HG03457 (cell line): ENCODE data around the gene MPL.
"Not testable (repeated sequence)": the region's sequence is repeated elsewhere in the genome, so short reads cannot be mapped to it uniquely, and the experiment has no call there.

Experiments
- ATAC-seq: cut with Tn5 transposase; IDR thresholded peaks from one replicate; pipeline ENCODE4 v1.9.1; 2021; ENCODE audit warnings: moderate number of reproducible peaks; ENCODE audit not compliant: unreplicated experiment

MPL gene

DNA sequence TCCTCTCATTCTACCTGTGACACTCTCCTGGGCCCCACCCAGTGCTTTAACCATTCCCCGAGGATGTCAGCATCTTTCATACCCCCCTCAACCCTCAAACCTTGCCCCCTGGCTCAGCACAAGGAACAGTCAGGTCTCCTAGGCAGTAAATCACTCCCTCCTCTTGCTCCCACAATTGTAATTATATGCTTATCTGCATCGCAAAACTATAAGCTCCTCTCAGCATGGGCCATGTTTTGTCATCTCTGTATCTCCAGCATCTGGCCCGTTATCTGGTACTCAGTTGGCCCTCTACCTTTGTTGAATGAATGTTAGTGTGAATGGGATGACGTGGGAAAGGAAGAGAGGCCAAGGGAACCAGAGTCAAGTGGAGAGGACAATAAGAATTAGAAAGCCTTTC is 32.9 kb downstream of the MPL start:
- no peak for ATAC-seq

DNA sequence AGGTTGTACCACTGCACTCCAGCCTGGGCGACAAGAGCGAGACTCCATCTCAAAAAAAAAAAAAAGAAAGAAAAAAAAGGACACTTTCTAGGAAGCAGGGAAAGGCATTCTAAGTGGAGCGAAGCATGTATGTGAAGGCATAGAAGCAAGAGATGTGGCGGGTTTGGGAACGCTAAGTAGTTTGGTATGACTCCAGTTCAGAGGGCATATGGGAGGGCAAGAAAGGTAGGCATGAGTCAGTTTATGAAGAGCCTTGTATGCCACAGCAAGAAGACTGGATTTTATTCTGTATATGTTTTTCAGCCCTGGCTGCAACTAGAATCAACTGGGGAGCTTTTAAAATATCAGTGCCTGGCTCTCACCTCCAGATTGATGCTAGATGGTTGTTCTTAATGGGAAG is 34.6 kb downstream of the MPL start:
- ATAC-seq: no peak

DNA sequence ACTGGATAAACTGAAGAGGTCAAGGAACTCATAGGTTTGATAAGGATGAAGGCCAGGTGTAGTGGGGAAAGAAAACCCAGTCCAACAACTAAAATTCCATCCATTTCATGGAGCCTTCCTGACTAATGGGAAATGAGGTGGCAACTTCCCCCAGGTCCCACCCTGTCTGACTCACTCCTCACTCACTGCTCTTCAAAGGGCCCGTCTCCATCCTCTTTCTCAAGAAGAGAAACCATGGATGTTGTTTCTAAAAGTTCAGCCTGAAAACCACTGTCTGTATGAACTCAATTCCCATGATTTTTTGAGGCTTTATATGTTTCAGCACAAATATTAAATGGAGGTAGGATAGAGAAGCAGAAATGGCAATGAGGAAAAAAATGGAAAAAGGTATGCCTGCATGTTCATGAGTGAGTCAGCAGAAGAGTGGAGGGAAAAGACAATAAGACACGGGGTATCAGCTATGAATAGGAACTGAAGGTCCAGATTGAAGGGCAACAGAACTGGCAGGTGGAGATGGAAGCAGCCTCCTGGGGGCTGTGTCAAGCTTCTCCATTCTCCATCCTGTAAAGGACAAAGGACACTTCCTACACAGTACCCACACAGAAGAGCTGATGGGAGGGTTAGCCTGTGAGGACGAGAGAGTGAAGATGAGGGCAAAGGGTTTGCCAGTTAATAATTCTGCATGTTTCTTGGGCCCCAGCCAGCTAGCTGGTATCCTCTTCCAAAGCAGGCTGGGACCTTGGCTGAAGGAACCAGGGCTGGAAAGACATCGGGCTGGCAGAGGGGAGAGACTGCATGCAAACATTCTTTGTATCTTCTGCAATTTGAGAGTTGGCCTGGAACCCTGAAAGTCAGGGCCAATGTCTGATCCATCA is 35.7 kb downstream of the MPL start:
- ATAC-seq: no peak

DNA sequence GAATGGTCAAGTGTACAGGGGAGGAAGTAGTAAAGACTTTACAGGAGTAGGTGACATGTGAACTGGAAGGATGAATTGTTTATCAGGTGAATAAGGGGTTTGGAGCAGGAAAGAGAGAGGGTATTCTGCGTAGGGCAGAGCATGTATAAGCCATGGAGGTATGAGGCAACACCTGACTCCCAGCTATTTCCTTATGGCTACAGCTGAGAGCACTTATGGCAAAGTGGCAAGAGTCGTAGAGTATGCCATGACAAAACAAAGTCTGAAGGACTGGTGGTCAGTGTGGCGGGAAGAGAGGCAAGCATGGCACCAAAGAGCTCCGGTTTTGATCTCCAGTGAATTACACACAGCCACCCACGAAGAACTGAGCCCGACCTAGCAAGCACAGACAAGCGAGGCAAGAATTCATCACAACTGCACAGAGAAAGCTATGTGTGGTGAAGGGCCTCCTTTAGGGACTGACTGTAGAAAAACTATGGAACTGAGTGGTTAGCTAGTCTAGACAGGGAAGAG is 39.2 kb downstream of the MPL start:
- ATAC-seq: no peak

DNA sequence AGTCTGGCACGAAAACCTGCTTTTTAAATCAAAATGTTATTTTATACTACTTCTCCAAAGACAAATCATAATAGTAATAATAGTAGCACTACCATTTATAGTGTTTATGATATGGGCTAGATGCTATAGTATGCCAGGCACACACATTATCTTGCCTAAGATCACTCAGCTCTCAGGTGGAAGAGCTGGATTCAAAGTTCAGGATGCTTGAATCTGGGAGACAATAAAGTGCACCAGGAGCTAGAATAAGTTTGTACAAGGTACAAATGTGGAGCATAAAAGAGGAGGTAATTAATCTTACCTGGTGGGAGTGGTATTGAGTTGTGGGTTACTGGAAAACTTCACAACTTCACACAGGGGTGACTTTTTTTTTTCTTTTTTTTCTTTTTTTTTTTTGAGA is 40.2 kb downstream of the MPL start:
- ATAC-seq: no peak

DNA sequence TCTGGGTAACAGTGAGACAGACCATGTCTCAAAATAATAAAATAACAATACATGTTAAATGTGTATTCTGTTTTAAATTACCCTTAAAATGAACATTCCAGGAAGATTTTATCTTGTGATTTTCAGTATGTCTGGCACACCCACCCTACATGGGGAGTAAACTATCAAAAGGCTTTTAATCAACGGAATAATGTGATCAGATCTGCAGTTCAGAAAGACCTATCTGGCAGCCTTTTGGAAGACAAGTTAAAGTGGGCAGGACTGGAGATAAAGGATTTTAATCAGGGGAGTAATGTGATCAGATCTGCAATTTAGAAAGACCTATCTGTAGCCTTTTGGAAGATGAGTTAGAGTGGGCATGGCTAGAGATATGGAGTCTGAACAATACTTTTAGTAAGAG is 41.9 kb downstream of the MPL start:
- ATAC-seq: no peak

DNA sequence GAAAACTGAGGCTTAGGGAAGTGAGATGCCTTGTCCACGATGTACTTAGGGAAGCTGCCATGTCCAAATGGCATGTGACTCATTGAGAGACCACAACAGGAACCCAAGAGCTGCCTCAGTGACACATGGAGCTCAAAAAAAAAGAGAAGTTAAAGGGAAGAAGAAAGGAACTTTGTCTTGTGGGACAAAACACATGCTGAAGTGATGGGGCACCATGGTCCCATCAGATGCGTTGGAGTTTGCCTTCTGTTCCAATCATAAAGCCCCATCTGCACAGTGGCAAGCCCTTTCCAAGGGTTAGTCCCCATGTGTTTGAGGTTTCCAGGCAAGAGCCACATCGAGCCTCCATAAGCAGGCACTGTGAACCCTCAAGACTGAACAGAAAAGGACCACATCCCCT is 44.0 kb downstream of the MPL start:
- no peak for ATAC-seq

- no peak for ATAC-seq
Observed at GRCh38 chr1:43382027-43382779, 44.6 kb downstream of the MPL start.

- ATAC-seq: no peak
Observed at GRCh38 chr1:43383449-43383848, 45.8 kb downstream of the MPL start.

DNA sequence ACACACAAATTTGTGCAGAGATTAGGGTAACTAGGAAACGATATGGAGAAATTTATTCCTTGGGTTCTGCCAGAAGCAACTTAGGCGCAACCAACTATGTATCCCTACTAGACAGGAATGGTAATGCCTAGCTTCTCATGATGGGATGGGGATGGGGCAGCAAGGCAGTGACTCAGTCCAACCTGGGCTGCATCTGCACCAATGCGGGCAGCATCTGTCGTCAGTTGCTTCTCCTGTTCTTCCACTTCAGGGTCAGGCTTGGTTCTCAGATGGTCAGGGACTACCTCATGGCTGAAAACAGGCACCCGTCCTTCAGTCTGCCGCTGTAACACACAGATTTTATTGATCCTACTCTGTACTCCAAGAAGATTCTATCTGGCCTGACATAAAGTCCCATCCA is 49.1 kb downstream of the MPL start:
- ATAC-seq: no peak

DNA sequence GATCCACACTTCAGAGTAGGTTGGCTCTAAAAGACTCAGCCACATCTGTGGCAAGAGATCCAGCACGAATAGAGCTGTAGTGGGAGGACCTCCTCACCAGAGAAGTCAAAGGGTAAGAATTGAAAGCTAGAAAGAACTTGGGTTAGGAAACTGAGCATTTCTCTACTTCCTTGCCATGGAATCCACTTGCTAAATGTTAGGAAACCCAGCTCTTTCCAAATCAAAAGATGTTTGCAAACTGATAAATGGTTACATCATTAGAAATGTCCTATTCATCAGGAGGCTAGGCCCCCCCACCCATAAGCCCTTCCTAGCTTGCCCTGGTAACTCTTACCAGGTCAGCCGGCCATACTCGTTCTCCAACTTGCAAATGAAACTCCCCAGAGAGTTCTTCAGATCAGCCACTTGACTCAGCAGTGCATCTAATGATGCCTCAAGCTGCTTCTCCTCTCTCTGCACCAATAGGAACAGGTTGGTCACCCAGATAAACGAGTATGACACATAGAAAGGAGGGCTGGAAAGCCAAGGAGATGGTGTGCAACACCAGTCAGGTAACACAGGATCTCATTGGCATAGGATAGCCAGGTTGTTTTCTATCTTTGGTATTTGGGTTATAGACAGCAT is 50.5 kb downstream of the MPL start:
- no peak for ATAC-seq

DNA sequence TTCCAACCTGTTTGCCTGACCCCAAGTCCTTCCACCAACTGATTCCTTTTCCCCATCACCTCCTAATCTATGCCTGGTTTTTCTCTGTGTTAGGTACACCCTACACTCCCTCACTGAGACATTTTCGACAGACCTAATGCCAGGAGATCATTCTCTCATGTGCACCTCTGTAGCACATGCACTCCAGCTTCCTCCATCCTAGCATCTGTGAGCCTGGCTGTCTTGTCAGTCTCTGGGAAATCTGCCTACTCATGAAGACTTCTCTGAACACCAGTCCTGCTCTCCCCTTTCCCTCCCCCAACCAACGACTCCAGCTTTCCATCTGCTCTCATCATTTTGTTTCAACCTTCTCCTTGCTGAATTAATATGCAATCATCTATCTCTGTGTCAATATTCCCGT is 51.0 kb downstream of the MPL start:
- no peak for ATAC-seq

GRCh38 chr1:43389326-43390313 is 52.0 kb downstream of the MPL start, which contains the start of the genes MED8 and SZT2:
MED8 (minus strand) TSS chr1:43389800; CDS start chr1:43389764, 36 bp downstream.
SZT2 (plus strand) TSS chr1:43389899; CDS start chr1:43389969, 70 bp downstream.
- ATAC-seq: peak; percentile 66

- ATAC-seq: no peak
Observed at GRCh38 chr1:43392702-43393101, 55.1 kb downstream of the MPL start.

- ATAC-seq: no peak
Observed at GRCh38 chr1:43395523-43395922, 57.9 kb downstream of the MPL start.

DNA sequence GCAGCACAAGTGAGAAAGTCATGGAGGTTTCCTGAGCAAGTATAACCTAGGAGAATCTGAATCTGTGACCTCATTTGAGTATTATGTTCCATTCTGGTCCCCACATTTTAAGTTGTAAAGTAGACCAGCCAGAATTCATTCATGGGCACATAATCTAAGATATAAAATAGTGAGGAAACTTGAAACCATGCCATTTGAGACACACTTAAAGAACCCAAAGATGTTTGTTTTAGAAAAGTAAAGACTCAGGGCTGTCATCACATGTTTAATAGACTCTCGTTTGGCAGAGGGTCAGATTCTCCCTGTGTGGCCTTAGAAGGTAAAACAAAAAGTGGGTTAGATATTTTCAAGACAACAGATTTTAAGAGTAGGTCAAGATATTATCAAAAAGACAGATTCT is 58.4 kb downstream of the MPL start:
- no peak for ATAC-seq

GRCh38 chr1:43398227-43398626 is 60.6 kb downstream of the MPL start:
- ATAC-seq: no peak

- not testable (repeated sequence) for ATAC-seq
Observed at GRCh38 chr1:43400441-43400840, 62.8 kb downstream of the MPL start.

GRCh38 chr1:43402089-43402865 is 64.7 kb downstream of the MPL start:
- no peak for ATAC-seq
